Choroid plexus epithelial cell (primary cell): ENCODE results near the gene TMEM245.

Source experiments
- DNase-seq: peaks from one replicate; pipeline ENCODE4 v3.0.0-alpha.2; 2010; ENCODE audit warnings: low read depth
- H3K4me3 ChIP-seq: 2 replicates; pipeline ENCODE4 v1.5.1; 2011; ENCODE audit warnings: low read depth, mild to moderate bottlenecking, control low read depth, low read length, moderate library complexity
- TF ChIP-seq, protein P1 (sequence below): conservative IDR thresholded peaks from 2 replicates; pipeline ENCODE4 v1.5.1; 2011; ENCODE audit warnings: low read depth, mild to moderate bottlenecking, control low read depth, inconsistent platforms, low read length, moderate library complexity

TMEM245 gene

DNA sequence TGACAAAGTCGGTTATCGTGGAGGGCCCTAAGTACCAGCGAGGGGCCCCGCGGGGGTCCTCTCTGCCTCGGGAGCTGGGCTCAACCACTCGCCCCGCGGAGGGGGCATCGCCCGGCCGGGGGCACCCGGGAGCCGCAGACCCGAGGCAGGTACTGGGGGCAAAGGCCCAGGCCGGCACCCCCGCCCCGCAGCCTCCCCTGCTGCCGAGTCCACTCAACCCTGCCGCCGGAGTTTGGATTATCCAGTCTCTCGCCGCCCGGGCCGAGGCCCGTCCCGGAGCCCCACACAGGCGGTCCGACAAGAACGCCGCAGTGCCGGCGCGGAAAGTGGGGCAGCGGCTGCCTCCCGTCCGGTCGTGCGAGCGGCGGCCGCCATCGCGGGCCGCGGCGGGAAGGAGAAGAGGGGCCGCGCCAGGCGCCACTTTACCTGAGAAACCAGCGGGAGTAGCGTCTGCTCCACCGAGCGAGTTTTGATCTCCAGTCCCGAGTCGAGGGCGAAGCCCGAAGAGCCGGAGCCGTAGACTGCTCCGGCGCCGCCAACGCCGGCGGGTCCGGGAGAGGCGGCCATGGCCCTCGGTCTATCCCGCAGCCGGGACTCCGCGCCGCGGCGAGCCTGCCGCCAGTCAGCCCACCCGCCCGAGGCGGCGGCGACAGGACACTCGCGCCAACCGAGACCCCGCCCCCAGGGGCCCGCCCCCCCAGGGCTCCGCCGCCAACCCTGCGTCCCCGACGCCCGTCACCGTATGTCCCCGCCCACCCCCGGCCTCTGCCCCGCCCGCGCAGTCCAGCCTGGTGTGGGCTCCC lies 106.7 kb downstream of the TMEM245 start, which contains the start of gene CTNNAL1:
Gene CTNNAL1 (minus strand): TSS at position 624 of the 803 bp plus-strand sequence. CDS start 57 bp downstream, at position 567.
- peak within 1 kb of the TSS; percentile 84 for H3K4me3 ChIP-seq
- peak; percentile 91 for DNase-seq
- TF ChIP-seq, protein P1, sequence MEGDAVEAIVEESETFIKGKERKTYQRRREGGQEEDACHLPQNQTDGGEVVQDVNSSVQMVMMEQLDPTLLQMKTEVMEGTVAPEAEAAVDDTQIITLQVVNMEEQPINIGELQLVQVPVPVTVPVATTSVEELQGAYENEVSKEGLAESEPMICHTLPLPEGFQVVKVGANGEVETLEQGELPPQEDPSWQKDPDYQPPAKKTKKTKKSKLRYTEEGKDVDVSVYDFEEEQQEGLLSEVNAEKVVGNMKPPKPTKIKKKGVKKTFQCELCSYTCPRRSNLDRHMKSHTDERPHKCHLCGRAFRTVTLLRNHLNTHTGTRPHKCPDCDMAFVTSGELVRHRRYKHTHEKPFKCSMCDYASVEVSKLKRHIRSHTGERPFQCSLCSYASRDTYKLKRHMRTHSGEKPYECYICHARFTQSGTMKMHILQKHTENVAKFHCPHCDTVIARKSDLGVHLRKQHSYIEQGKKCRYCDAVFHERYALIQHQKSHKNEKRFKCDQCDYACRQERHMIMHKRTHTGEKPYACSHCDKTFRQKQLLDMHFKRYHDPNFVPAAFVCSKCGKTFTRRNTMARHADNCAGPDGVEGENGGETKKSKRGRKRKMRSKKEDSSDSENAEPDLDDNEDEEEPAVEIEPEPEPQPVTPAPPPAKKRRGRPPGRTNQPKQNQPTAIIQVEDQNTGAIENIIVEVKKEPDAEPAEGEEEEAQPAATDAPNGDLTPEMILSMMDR, result no peak

DNA sequence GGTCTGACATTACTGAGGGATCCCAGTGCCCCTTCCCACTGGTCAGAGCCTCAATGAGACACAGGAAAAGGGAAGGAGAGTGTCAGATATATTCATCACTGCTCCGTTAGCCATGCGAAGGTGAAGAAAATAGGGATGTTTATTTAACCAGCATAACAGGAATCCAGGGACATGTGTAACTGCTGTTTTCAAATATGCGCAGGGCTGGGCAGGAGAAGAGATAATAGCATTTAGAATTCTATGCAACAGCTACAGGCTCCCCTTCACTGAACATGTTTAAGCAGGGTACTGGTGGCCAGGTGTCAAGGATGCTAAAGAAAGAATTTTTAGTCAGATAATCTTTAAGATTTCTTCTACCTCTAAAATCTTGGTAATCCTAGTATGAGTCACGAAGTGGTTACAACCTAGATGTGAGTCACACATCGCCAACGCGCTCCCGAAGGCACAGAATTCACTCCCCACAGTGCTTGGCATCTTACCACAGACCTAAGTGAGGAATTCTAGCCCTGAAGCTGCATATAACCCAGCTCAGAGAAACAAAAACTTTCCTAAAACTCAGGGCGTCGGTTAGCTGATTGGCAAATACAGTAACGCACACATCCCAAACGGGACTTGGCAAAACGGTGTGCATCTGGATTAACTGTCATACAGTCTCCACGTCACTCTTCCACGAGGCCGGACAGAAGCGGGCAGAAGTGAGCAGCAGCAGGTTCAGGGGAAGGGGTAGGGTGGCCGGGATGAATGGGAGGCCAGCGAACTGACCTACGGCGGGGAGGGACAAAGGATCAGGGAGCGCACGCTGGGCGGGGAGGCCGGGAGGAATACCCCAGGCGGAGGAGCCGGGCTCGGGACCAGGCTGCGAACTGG lies 107.5 kb downstream of the TMEM245 start:
- peak overlapping the region; percentile 84 for H3K4me3 ChIP-seq
- DNase-seq, result peak; percentile 92
- TF ChIP-seq, protein P1, result no peak

DNA sequence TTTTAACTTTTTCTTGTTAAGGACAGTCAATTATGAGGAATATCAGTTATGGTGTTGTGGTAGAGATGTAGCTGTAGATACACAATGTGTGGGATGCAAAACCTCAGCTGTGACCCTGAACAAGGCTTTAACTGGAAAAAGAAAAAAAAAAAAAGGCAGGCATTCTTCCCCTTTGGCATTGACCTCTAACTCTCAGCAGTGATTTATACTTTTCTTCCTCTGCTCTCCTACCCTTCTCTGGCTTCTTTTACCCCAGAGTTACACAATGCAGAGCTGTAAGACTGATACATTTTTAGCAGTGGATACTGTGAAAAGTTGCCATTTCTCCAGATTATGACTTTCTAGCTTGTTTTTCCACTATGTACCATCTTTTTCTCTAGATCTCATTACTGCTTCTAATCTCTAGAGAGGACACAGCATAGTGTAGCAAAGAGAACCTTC lies 108.5 kb downstream of the TMEM245 start:
- TF ChIP-seq, protein P1, result no peak
- DNase-seq, result peak; percentile 36
- H3K4me3 ChIP-seq, result peak overlapping the region; percentile 84

DNA sequence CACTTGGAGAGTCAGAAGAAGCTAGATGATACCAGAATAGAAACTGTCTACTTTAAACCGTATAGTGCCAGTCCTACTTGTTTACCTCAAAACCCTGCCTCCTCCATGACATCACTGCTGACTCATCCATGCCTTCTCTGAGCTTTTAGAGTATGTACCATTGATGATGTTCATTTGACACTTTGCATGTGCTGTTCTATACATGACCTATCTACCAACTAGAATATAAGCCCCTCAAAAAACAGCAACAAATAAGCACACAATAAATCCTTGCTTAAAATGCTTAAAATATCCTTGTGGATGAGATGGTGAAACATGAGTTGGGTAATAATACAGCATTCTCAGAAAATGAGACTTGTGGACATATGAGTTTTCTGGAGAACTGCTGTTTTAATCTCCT lies 109.0 kb downstream of the TMEM245 start:
- peak overlapping the region; percentile 6 for H3K4me3 ChIP-seq
- DNase-seq, result peak; percentile 90
- TF ChIP-seq, protein P1, result no peak

DNA sequence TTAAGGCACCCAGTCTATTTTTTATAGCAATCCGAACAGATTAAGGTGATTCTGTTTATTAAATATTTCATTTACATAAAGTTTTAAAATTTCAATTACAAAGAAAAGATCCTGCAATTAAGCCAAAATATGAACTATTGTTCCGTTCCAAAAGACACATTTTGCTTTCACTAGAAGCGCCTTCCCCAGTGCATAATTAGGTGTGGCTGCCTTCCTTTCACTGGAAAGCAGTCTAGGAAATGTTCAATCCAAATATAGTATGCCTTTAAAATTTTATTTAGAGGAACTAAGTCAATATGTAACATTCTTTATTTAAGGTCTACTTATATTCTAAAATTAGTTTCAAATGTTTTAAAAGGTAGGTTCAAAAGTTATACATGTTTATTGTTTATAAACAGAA lies 114.1 kb downstream of the TMEM245 start:
- TF ChIP-seq, protein P1, result no peak
- no peak for DNase-seq
- H3K4me3 ChIP-seq, result no peak overlapping the region

DNA sequence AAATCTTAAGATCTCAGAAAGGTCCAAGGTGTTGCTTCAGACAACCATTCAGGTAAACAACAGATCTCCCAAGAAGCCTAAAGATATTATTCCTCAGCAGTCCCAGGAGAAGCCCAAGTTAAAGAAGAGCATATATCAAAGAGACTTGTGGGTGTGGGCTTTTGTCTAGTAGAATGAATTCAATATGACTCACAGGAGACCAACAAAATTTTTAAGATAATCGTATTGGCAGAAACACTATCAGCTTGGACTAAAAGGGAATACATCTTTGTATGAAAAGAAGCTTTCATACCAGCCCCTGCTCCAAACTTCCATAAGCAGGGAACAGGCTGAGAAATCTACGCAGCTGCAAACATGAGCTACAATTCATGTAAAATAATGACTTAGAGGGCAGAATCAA lies 116.6 kb downstream of the TMEM245 start:
- TF ChIP-seq, protein P1, result no peak
- DNase-seq, result no peak
- H3K4me3 ChIP-seq, result no peak overlapping the region
